A549 (cell line): ENCODE data around the gene LIMS1. TPM values are rescaled to one million over a fixed set of nuclear protein-coding genes. Genes with fewer than 3 reads are reported as not detected.

Experiments
- ATAC-seq, 2 experiments: fragments of 200-7000 bp in 1 of 2; fragments of >200 bp in 1 of 2; cut with Nextera tagmentation in 1 of 2; cut with Tn5 transposase in 1 of 2; 3 replicates each; pipeline versions ENCODE4 v1.8.0 to v1.9.1; 2018 to 2020; ENCODE audit warnings: mild to moderate bottlenecking in 1 of 2, moderate library complexity in 1 of 2
- CTCF ChIA-PET: fragments of 300-600 bp; sonication (Branson Sonifier 250); formaldehyde crosslinking; extraction: SDS; loops from one replicate; lab custom pipeline; 2021; ENCODE audit warnings: antibody characterized with exemption, inconsistent platforms; lab: Yijun Ruan, JAX
- POLR2A ChIA-PET: fragments of 350-600 bp; formaldehyde crosslinking; extraction: SDS; loops from one replicate; lab custom pipeline; 2021; ENCODE audit warnings: antibody characterized with exemption, inconsistent platforms; lab: Yijun Ruan, JAX
- DNase-seq, 2 experiments: peaks; one replicate each; pipeline versions ENCODE4 v3.0.0 to v3.0.0-alpha.2; 2011 to 2016; ENCODE audit warnings: low read depth in 1 of 2, low spot score in 1 of 2
- FAIRE-seq: peaks from 2 replicates; lab custom pipeline; 2011; peaks lifted over from hg19 to GRCh38; lab: Jason Lieb, UNC
- H3K27ac ChIP-seq, 2 experiments: fragments of >200 bp; sonication (Bioruptor Twin); formaldehyde crosslinking; 3 replicates each; pipeline ENCODE4 v1.5.1; 2016 to 2017
- H3K4me1 ChIP-seq: fragments of >200 bp; sonication (Bioruptor Twin); formaldehyde crosslinking; 3 replicates; pipeline ENCODE4 v1.6.1; 2016
- H3K4me2 ChIP-seq: fragments of >200 bp; sonication (Bioruptor Twin); formaldehyde crosslinking; 3 replicates; pipeline ENCODE4 v1.6.1; 2016
- H3K4me3 ChIP-seq: fragments of >200 bp; sonication (Bioruptor Twin); formaldehyde crosslinking; 3 replicates; pipeline ENCODE4 v1.5.1; 2016
- H3K9me3 ChIP-seq: fragments of >200 bp; sonication (Bioruptor Twin); formaldehyde crosslinking; 3 replicates; pipeline ENCODE4 v1.6.1; 2016
- CBX2 ChIP-seq: fragments of 200-600 bp; sonication (generic); IDR thresholded peaks from 2 replicates; pipeline ENCODE4 v1.6.1; 2016; ENCODE audit warnings: low read depth, mild to moderate bottlenecking, borderline replicate concordance
- CEBPB ChIP-seq, 2 experiments: fragments of >200 bp in 1 of 2; sonication (Bioruptor Twin) in 1 of 2; formaldehyde crosslinking in 1 of 2; IDR thresholded peaks; 2 replicates each; pipeline ENCODE4 v1.6.1; 2012 to 2016
- HDAC2 ChIP-seq: fragments of 200-600 bp; sonication (generic); IDR thresholded peaks from 2 replicates; pipeline ENCODE4 v1.6.1; 2016
- HOXB13 ChIP-seq: fragments of 250-450 bp; sonication (Bioruptor Pico); IDR thresholded peaks from 2 replicates; pipeline ENCODE4 v1.5.0; 2020; ENCODE audit warnings: low read depth, mild to moderate bottlenecking, moderate library complexity
- MAFK ChIP-seq: fragments of 450-650 bp; IDR thresholded peaks from 2 replicates; pipeline ENCODE4 v1.6.1; 2014; ENCODE audit not compliant: partially characterized antibody
- POLR2A ChIP-seq: IDR thresholded peaks from 2 replicates; pipeline ENCODE4 v1.6.1; 2012; ENCODE audit warnings: mild to moderate bottlenecking, low read length
- RAD21 ChIP-seq, 2 experiments: fragments of >200 bp in 1 of 2; sonication (Bioruptor Twin) in 1 of 2; formaldehyde crosslinking in 1 of 2; IDR thresholded peaks in 1 of 2; conservative IDR thresholded peaks in 1 of 2; 2 replicates in 1 of 2; 3 replicates in 1 of 2; pipeline ENCODE4 v1.6.1; 2012 to 2018; ENCODE audit warnings: inconsistent platforms in 1 of 2
- RFX5 ChIP-seq: fragments of 450-650 bp; IDR thresholded peaks from 2 replicates; pipeline ENCODE4 v1.7.1; 2014; ENCODE audit warnings: antibody characterized with exemption, mild to moderate bottlenecking, moderate library complexity
- SMC3 ChIP-seq: fragments of >200 bp; sonication (Bioruptor Twin); formaldehyde crosslinking; IDR thresholded peaks from 3 replicates; pipeline ENCODE4 v1.6.1; 2018; ENCODE audit warnings: inconsistent platforms
- ZNF302 ChIP-seq: fragments of 250-450 bp; sonication (Bioruptor Pico); IDR thresholded peaks from 2 replicates; pipeline ENCODE4 v1.9.0; 2021; ENCODE audit warnings: inconsistent platforms, mild to moderate bottlenecking, moderate library complexity
- WGBS: methylation state at CpG from one replicate; pipeline ENCODE4 v1.1.6; 2017; ENCODE audit errors: missing lambda C conversion rate; 5-methylcytosine and 5-hydroxymethylcytosine counted together
- polyA plus RNA-seq, 4 experiments: library from polyadenylated mRNA; depleted of rRNA in 3 of 4; stranded (reverse); fragments of >200 nt; fragmentation: RNase III in 1 of 4; extraction: RNeasy Plus Mini Kit Qiagen cat#74134 plus additional on column Dnase treatment in 1 of 4; gene quantifications; 2 replicates in 3 of 4; 3 replicates in 1 of 4; pipeline ENCODE4 v1.2.3, GENCODE V29; 2011 to 2017
- TF ChIP-seq, protein P1 (sequence below): fragments of 250-450 bp; sonication (Bioruptor Pico); IDR thresholded peaks from 2 replicates; pipeline ENCODE4 v1.5.0; 2021; ENCODE audit warnings: mild to moderate bottlenecking, moderate library complexity, borderline replicate concordance
- TF ChIP-seq, protein P2 (sequence below): fragments of >200 bp; sonication (Bioruptor Twin); formaldehyde crosslinking; IDR thresholded peaks from 3 replicates; pipeline ENCODE4 v1.6.1; 2016
- TF ChIP-seq, protein P3 (sequence below): fragments of 450-650 bp; IDR thresholded peaks from 2 replicates; pipeline ENCODE4 v1.6.1; 2014; ENCODE audit warnings: antibody characterized with exemption
- TF ChIP-seq, protein P4 (sequence below): fragments of >200 bp; sonication (Bioruptor Twin); formaldehyde crosslinking; IDR thresholded peaks from 3 replicates; pipeline ENCODE4 v1.5.1; 2016
- TF ChIP-seq, protein P5 (sequence below): IDR thresholded peaks from 2 replicates; pipeline ENCODE4 v1.6.1; 2012

The LIMS1 gene
- polyA plus RNA-seq, 2 of the 4 experiments (the other 2 are of a cell fraction), result 40.0 to 94.1 TPM

DNA sequence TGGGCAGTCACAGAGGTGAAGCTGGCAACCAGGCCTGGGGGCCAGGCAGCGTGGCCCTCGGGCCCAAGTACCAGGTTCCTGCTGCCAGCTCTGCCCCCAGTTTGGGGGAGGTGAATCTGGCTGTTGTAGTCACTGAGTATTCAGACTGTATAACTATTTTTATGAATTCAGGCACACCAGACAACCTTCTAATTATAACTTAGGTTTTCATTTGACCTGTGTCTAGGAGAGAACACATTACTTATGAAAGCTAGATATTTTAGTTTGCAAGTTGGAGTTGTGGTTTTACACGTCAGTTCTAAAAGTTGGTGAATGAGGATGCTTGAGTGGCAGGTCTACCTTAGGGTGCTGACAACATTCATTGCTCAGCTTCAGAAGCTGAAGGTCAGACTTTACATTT, 71.7 kb downstream of the LIMS1 start:
- POLR2A ChIA-PET, result interaction anchor here (1.0 to 1.5 kb wide), 3 partner anchors 11 to 30 kb away, joined by 3 read pairs; no protein-coding TSS in a partner anchor
- DNase-seq, result no peak
- Histone ChIP-seq H3K27ac (no peak overlapping the region), H3K4me2 (no peak overlapping the region), H3K9me3 (no peaks in the 10 kb centered on the region; the same call in 2 of the 3 replicates), H3K4me3 (no peak overlapping the region), H3K4me1 (no peaks in the 10 kb centered on the region; the same call in 2 of the 3 replicates)
- no peak for FAIRE-seq
- CTCF ChIA-PET, result interaction anchor here (2.6 to 4.2 kb wide), 3 partner anchors 9 to 30 kb away, joined by 12 to 68 read pairs (median 13); no protein-coding TSS in a partner anchor
- TF ChIP-seq, protein P1, sequence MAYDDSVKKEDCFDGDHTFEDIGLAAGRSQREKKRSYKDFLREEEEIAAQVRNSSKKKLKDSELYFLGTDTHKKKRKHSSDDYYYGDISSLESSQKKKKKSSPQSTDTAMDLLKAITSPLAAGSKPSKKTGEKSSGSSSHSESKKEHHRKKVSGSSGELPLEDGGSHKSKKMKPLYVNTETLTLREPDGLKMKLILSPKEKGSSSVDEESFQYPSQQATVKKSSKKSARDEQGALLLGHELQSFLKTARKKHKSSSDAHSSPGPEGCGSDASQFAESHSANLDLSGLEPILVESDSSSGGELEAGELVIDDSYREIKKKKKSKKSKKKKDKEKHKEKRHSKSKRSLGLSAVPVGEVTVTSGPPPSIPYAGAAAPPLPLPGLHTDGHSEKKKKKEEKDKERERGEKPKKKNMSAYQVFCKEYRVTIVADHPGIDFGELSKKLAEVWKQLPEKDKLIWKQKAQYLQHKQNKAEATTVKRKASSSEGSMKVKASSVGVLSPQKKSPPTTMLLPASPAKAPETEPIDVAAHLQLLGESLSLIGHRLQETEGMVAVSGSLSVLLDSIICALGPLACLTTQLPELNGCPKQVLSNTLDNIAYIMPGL (CRISPR knock-in tag), result no peak
- TF ChIP-seq CBX2, result no peak
- TF ChIP-seq, protein P2, sequence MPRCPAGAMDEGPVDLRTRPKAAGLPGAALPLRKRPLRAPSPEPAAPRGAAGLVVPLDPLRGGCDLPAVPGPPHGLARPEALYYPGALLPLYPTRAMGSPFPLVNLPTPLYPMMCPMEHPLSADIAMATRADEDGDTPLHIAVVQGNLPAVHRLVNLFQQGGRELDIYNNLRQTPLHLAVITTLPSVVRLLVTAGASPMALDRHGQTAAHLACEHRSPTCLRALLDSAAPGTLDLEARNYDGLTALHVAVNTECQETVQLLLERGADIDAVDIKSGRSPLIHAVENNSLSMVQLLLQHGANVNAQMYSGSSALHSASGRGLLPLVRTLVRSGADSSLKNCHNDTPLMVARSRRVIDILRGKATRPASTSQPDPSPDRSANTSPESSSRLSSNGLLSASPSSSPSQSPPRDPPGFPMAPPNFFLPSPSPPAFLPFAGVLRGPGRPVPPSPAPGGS, result no peak
- TF ChIP-seq, protein P3, sequence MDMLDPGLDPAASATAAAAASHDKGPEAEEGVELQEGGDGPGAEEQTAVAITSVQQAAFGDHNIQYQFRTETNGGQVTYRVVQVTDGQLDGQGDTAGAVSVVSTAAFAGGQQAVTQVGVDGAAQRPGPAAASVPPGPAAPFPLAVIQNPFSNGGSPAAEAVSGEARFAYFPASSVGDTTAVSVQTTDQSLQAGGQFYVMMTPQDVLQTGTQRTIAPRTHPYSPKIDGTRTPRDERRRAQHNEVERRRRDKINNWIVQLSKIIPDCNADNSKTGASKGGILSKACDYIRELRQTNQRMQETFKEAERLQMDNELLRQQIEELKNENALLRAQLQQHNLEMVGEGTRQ, result no peak
- TF ChIP-seq MAFK, result no peak
- TF ChIP-seq HOXB13 (CRISPR knock-in tag), result no peak
- TF ChIP-seq CEBPB (IDR thresholded peaks at IDR 0.05), result no peak
- TF ChIP-seq HDAC2, result no peak
- no peak for TF ChIP-seq RFX5
- no peak for ATAC-seq
- 98% methylated on average over 3 of the region's 3 CpGs for WGBS

DNA sequence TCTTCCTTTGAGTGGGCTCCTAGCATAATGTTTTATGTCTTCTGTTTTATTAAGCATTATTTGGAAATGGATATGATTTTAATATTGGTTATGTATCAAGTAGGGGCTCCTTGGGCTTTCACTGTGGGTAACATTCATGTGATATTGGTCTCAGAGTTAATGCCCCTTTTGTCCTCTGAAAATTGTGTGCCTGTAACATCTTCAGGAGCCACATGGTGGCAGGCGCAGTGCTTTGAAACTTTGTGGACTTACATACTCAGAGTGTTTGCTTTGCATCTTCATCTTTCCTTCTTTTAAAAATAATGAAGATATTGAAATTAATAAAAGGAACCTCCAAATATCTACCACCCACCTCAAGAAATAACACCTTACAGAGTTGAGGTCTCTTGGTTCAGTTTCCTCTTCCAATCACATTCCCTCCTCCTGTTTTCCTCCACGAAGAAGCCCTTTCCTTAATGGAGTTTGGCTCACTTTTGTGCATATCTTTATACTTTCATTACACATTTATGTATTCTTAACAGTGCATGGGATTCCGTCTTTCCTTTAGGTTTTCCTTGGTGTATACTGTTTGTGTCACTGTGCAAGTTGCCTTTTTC, 73.5 kb downstream of the LIMS1 start:
- DNase-seq (peak in 1 of 2 experiments; percentile 47), FAIRE-seq (no peak), ATAC-seq (peak; percentile 83 to 85)
- Histone ChIP-seq H3K4me3 (no peak overlapping the region), H3K4me2 (no peak overlapping the region), H3K9me3 (no peaks in the 10 kb centered on the region), H3K4me1 (no peaks in the 10 kb centered on the region; the same call in 2 of the 3 replicates), H3K27ac (no peak overlapping the region)
- TF ChIP-seq RAD21 (conservative IDR thresholded peaks at IDR 0.05 in 1 of 2, IDR thresholded peaks at IDR 0.05 in 1 of 2), result peak; percentile 56 to 58
- no peak for TF ChIP-seq POLR2A
- no peak for TF ChIP-seq ZNF302 (CRISPR knock-in tag)
- TF ChIP-seq, protein P4, sequence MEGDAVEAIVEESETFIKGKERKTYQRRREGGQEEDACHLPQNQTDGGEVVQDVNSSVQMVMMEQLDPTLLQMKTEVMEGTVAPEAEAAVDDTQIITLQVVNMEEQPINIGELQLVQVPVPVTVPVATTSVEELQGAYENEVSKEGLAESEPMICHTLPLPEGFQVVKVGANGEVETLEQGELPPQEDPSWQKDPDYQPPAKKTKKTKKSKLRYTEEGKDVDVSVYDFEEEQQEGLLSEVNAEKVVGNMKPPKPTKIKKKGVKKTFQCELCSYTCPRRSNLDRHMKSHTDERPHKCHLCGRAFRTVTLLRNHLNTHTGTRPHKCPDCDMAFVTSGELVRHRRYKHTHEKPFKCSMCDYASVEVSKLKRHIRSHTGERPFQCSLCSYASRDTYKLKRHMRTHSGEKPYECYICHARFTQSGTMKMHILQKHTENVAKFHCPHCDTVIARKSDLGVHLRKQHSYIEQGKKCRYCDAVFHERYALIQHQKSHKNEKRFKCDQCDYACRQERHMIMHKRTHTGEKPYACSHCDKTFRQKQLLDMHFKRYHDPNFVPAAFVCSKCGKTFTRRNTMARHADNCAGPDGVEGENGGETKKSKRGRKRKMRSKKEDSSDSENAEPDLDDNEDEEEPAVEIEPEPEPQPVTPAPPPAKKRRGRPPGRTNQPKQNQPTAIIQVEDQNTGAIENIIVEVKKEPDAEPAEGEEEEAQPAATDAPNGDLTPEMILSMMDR, result peak; percentile 55
- TF ChIP-seq SMC3, result peak; percentile 54
- 76% methylated on average over 3 of the region's 3 CpGs for WGBS
- CTCF ChIA-PET, result interaction anchor here (1.4 to 5.8 kb wide), 3 partner anchors 15 to 29 kb away, joined by 4 to 68 read pairs (median 52); no protein-coding TSS in a partner anchor
- POLR2A ChIA-PET, result no interaction called here

DNA sequence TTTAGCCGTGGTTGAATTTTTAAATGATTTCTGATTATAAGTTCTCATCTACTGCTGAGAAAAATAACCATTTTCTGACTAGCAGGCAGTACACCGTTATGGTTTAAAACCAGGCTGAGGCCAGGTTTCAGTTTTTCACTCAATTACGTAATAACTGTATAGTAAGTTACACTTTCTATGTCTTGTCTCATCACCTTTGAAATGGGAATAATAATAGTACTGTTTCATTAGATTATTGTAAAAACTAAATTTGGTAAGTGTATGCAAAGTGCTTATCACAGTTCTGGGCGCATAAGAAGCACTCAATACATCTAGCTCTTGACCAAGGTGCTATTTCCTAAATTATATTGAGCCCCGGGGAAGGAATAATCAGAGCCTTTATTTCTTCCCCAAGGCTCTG, 76.8 kb downstream of the LIMS1 start:
- ChIA-PET POLR2A (no interaction called here), CTCF (interaction anchor here (1.1 to 5.8 kb wide), 2 partner anchors 17 to 26 kb away, joined by 3 to 52 read pairs; no protein-coding TSS in a partner anchor)
- ATAC-seq (no peak), FAIRE-seq (no peak), DNase-seq (no peak)
- Histone ChIP-seq H3K4me2 (no peak overlapping the region), H3K4me3 (no peak overlapping the region), H3K27ac (no peak overlapping the region), H3K4me1 (peaks cover 11% of the 10 kb centered on the region; the same call in 2 of the 3 replicates), H3K9me3 (no peaks in the 10 kb centered on the region)
- WGBS, result 92% methylated on average over 5 of the region's 5 CpGs
- TF ChIP-seq, protein P5, sequence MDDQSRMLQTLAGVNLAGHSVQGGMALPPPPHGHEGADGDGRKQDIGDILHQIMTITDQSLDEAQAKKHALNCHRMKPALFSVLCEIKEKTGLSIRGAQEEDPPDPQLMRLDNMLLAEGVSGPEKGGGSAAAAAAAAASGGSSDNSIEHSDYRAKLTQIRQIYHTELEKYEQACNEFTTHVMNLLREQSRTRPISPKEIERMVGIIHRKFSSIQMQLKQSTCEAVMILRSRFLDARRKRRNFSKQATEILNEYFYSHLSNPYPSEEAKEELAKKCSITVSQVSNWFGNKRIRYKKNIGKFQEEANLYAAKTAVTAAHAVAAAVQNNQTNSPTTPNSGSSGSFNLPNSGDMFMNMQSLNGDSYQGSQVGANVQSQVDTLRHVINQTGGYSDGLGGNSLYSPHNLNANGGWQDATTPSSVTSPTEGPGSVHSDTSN, result no peak
- TF ChIP-seq RAD21 (conservative IDR thresholded peaks at IDR 0.05 in 1 of 2, IDR thresholded peaks at IDR 0.05 in 1 of 2), result no peak
- peak in 1 of 2 experiments; percentile 33; a peak in 1 of 4 replicates for TF ChIP-seq CEBPB (IDR thresholded peaks at IDR 0.05)
